ENCODE measurements around the gene ALDH9A1.

The ALDH9A1 gene

DNA sequence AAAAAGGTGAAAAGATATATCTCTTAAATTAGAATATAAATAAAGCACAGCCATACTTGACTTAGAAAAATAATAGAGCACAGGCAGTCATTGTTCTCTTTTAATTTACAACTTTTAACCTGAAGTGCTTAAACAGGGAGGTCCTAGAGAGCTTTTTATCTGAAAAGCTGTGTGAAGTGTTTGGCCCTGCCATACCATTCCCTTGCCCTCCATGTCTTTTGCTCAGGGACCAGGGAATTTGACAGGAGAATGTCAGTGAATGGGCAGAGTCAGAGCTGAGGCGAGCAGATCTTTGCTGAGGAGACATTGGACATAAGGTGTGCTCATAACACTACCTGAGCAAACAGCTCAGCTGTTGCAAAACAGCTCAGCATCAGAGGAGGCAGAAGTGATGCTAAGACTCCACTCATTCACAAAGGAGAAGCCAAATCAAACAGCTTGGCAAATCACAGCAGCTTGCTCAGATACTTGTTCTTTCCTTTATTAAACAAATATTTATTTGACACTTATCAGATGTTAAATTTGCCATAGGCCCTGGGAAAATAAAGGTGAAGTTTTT, 82.2 kb downstream of the ALDH9A1 start:
- DNase-seq, result no peak
